SK-N-SH (cell line): ENCODE data around the gene VAPB. TPM values are rescaled to one million over a fixed set of nuclear protein-coding genes. Genes with fewer than 3 reads are reported as not detected.

Source experiments
- CTCF ChIA-PET: fragments of 300-600, 350-600 bp; formaldehyde crosslinking; extraction: SDS; loops from one replicate; lab custom pipeline; 2021; lab: Yijun Ruan, JAX
- POLR2A ChIA-PET: fragments of 350-600 bp; sonication (Branson Sonifier 250); formaldehyde crosslinking; extraction: SDS; loops from one replicate; lab custom pipeline; 2020; ENCODE audit warnings: antibody characterized with exemption, inconsistent platforms; lab: Yijun Ruan, JAX
- DNase-seq: peaks from one replicate; pipeline ENCODE4 v3.0.0; 2012
- H2AFZ ChIP-seq: fragments of 200-600 bp; sonication (generic); 2 replicates; pipeline ENCODE4 v1.8.1; 2016; ENCODE audit warnings: antibody characterized with exemption, mild to moderate bottlenecking, low read depth
- H3F3A ChIP-seq: fragments of 200-600 bp; sonication (generic); replicated peaks from 2 replicates; pipeline ENCODE3; 2016; ENCODE audit warnings: antibody characterized with exemption, mild to moderate bottlenecking; ENCODE audit not compliant: insufficient read depth
- H3K27ac ChIP-seq, 2 experiments: fragments of 200-500 bp in 1 of 2; fragments of 200-600 bp in 1 of 2; sonication (Bioruptor generic) in 1 of 2; sonication (generic), shearing (Covaris generic) in 1 of 2; 2 replicates each; pipeline versions ENCODE4 v1.5.1 to v1.6.1; 2014 to 2016; ENCODE audit warnings: low read depth in 2 of 2, inconsistent platforms in 1 of 2, low read length in 1 of 2, mild to moderate bottlenecking in 1 of 2, mixed read lengths in 1 of 2
- H3K27me3 ChIP-seq: fragments of 200-600 bp; sonication (generic), shearing (Covaris generic); 2 replicates; pipeline ENCODE4 v1.6.1; 2016; ENCODE audit warnings: mixed run types; ENCODE audit not compliant: insufficient read depth
- H3K36me3 ChIP-seq, 2 experiments: fragments of 200-500 bp in 1 of 2; fragments of 200-600 bp in 1 of 2; sonication (Bioruptor generic) in 1 of 2; sonication (generic) in 1 of 2; replicated peaks in 1 of 2; 2 replicates each; pipeline versions ENCODE3 to v1.5.1; 2014 to 2016; ENCODE audit warnings: low read length in 1 of 2, mild to moderate bottlenecking in 1 of 2; ENCODE audit not compliant: insufficient read depth in 2 of 2, control insufficient read depth in 1 of 2
- H3K4me1 ChIP-seq, 2 experiments: fragments of 200-500 bp in 1 of 2; fragments of 200-600 bp in 1 of 2; sonication (Bioruptor generic) in 1 of 2; sonication (generic), shearing (Covaris generic) in 1 of 2; 2 replicates each; pipeline versions ENCODE4 v1.5.1 to v1.6.1; 2014 to 2016; ENCODE audit warnings: low read depth in 1 of 2, low read length in 1 of 2, mixed run types in 1 of 2; ENCODE audit not compliant: insufficient read depth in 2 of 2, control insufficient read depth in 1 of 2
- H3K4me2 ChIP-seq: fragments of 200-600 bp; sonication (generic), shearing (Covaris generic); 2 replicates; pipeline ENCODE4 v1.6.1; 2017; ENCODE audit warnings: mixed run types
- H3K4me3 ChIP-seq, 2 experiments: fragments of 200-500 bp in 1 of 2; fragments of 200-600 bp in 1 of 2; sonication (Bioruptor generic) in 1 of 2; sonication (generic), shearing (Covaris generic) in 1 of 2; 2 replicates each; pipeline versions ENCODE4 v1.5.1 to v1.8.1; 2014 to 2016; ENCODE audit warnings: low read depth in 2 of 2, inconsistent platforms in 1 of 2, low read length in 1 of 2, mild to moderate bottlenecking in 1 of 2, mixed read lengths in 1 of 2, moderate library complexity in 1 of 2
- H3K79me2 ChIP-seq: fragments of 200-600 bp; sonication (generic); 2 replicates; pipeline ENCODE4 v1.8.1; 2017; ENCODE audit warnings: mild to moderate bottlenecking; ENCODE audit not compliant: insufficient read depth
- H3K9ac ChIP-seq: fragments of 200-600 bp; sonication (generic); 2 replicates; pipeline ENCODE4 v1.6.1; 2017; ENCODE audit warnings: mixed run types
- H3K9me2 ChIP-seq: fragments of 200-600 bp; sonication (generic); 2 replicates; pipeline ENCODE4 v1.6.1; 2017; ENCODE audit warnings: mixed run types
- H3K9me3 ChIP-seq: fragments of 200-600 bp; sonication (generic); 2 replicates; pipeline ENCODE4 v1.6.1; 2017; ENCODE audit warnings: mixed run types, mild to moderate bottlenecking, moderate library complexity
- H4K20me1 ChIP-seq: fragments of 200-600 bp; sonication (generic); 2 replicates; pipeline ENCODE4 v1.6.1; 2017; ENCODE audit warnings: mild to moderate bottlenecking, mixed run types; ENCODE audit not compliant: insufficient read depth
- CHD2 ChIP-seq: fragments of 150-350 bp; IDR thresholded peaks from 2 replicates; pipeline ENCODE4 v1.6.1; 2018; ENCODE audit warnings: low read length; ENCODE audit not compliant: partially characterized antibody
- EP300 ChIP-seq, 2 experiments: IDR thresholded peaks; 2 replicates each; pipeline versions ENCODE4 v1.4.0 to v1.6.1; 2012; ENCODE audit warnings: borderline replicate concordance in 1 of 2, low read depth in 1 of 2, low read length in 1 of 2
- GATA2 ChIP-seq: sonication (generic); formaldehyde crosslinking; IDR thresholded peaks from 2 replicates; pipeline ENCODE4 v1.5.0; 2020; ENCODE audit warnings: mild to moderate bottlenecking, missing genetic modification reagents
- IRF3 ChIP-seq: fragments of 150-350 bp; IDR thresholded peaks from 2 replicates; pipeline ENCODE4 v1.6.1; 2016; ENCODE audit warnings: mild to moderate bottlenecking, low read depth, low read length
- JUND ChIP-seq: IDR thresholded peaks from 2 replicates; pipeline ENCODE4 v1.4.0; 2012
- MAX ChIP-seq: IDR thresholded peaks from 2 replicates; pipeline ENCODE4 v1.4.0; 2012; ENCODE audit warnings: low read depth
- MEF2A ChIP-seq: IDR thresholded peaks from 2 replicates; pipeline ENCODE4 v1.4.0; 2012; ENCODE audit warnings: low read depth, borderline replicate concordance
- PBX3 ChIP-seq: IDR thresholded peaks from 2 replicates; pipeline ENCODE4; 2012
- POLR2AphosphoS5 ChIP-seq: IDR thresholded peaks from 2 replicates; pipeline ENCODE4 v1.6.1; 2012; ENCODE audit warnings: low read depth, low read length
- RFX5 ChIP-seq: IDR thresholded peaks from 2 replicates; pipeline ENCODE4 v1.6.1; 2012; ENCODE audit warnings: mild to moderate bottlenecking, improper control_type of control experiment, low read length
- TAF1 ChIP-seq: IDR thresholded peaks from 2 replicates; pipeline ENCODE4 v1.6.1; 2012; ENCODE audit warnings: low read depth, mild to moderate bottlenecking, low read length, moderate library complexity, borderline replicate concordance
- USF1 ChIP-seq: IDR thresholded peaks from 2 replicates; pipeline ENCODE4 v1.4.0; 2012; ENCODE audit warnings: low read depth, borderline replicate concordance
- USF2 ChIP-seq: fragments of 150-350 bp; IDR thresholded peaks from 2 replicates; pipeline ENCODE4 v1.6.1; 2017; ENCODE audit warnings: antibody characterized with exemption, low read length, low read depth, borderline replicate concordance
- ZBTB33 ChIP-seq: IDR thresholded peaks from 2 replicates; pipeline ENCODE4 v1.4.0; 2012; ENCODE audit warnings: low read depth, borderline replicate concordance
- WGBS: methylation state at CpG from one replicate; pipeline ENCODE4 v1.1.6; 2017; ENCODE audit warnings: low lambda C conversion rate; 5-methylcytosine and 5-hydroxymethylcytosine counted together
- polyA plus RNA-seq, 3 experiments: library from polyadenylated mRNA; depleted of rRNA; stranded (reverse); fragments of >200 nt; gene quantifications; 2 replicates each; pipeline ENCODE4 v1.2.3, GENCODE V29; 2012

The VAPB gene
- polyA plus RNA-seq, 1 of the 3 experiments (the other 2 are of a cell fraction), result 16.9 TPM

GRCh38 chr20:58466729-58467571 lies 77.9 kb downstream of the VAPB start:
- H2AFZ ChIP-seq, result no peak overlapping the region
- ChIA-PET CTCF (interaction anchor here (2.7 kb wide), 1 partner anchor 19 kb away, joined by 7 read pairs; no protein-coding TSS in a partner anchor), POLR2A (interaction anchor here (0.8 kb wide), 1 partner anchor 10 kb away, joined by 3 read pairs; no protein-coding TSS in a partner anchor)
- DNase-seq, result peak; percentile 36
- no peaks in the 10 kb centered on the region for H3K9me2 ChIP-seq
- peaks cover 4 to 39% of the 10 kb centered on the region in 2 experiments; a peak in 3 of 4 replicates for H3K4me1 ChIP-seq
- no peaks in the 10 kb centered on the region for H3K27me3 ChIP-seq
- H3K36me3 ChIP-seq, result no peaks in the 10 kb centered on the region
- no peak overlapping the region for H3K9ac ChIP-seq
- no peaks in the 10 kb centered on the region for H3K79me2 ChIP-seq
- no peaks in the 10 kb centered on the region for H3K9me3 ChIP-seq
- no peak overlapping the region for H3K27ac ChIP-seq
- 93% methylated on average over 39 of the region's 68 CpGs for WGBS
- no peaks in the 10 kb centered on the region for H4K20me1 ChIP-seq
- no peak overlapping the region for H3K4me3 ChIP-seq
- H3K4me2 ChIP-seq, result no peak overlapping the region
- peaks cover 11% of the 10 kb centered on the region for H3F3A ChIP-seq
- TF ChIP-seq MEF2A (no peak), MAX (no peak), IRF3 (no peak), CHD2 (no peak), JUND (no peak), EP300 (IDR thresholded peaks at IDR 0.05; ENCODE audit: borderline replicate concordance in 1 of 2, low read depth in 1 of 2, low read length in 1 of 2) (no peak), PBX3 (no peak), RFX5 (no peak), ZBTB33 (no peak), USF1 (no peak), GATA2 (CRISPR knock-in tag) (no peak), TAF1 (no peak), POLR2AphosphoS5 (no peak), USF2 (no peak)
